DOHH2 (cell line): ENCODE results near the gene SNRNP35.

Experiments used
- H3F3A ChIP-seq: fragments of 200-600 bp; sonication (generic), shearing (Covaris generic); 2 replicates; pipeline ENCODE4 v1.6.0; 2016; ENCODE audit warnings: antibody characterized with exemption, mild to moderate bottlenecking; ENCODE audit not compliant: control insufficient read depth, insufficient read depth
- H3K27ac ChIP-seq: fragments of 200-600 bp; sonication (generic); 2 replicates; pipeline ENCODE4 v1.5.1; 2014; ENCODE audit warnings: low read depth, mild to moderate bottlenecking, low read length, moderate library complexity
- H3K27me3 ChIP-seq: fragments of 200-600 bp; sonication (generic); 2 replicates; pipeline ENCODE4 v1.6.1; 2014; ENCODE audit warnings: mild to moderate bottlenecking, low read length, mixed read lengths; ENCODE audit not compliant: control insufficient read depth
- H3K36me3 ChIP-seq: fragments of 200-600 bp; sonication (generic); 2 replicates; pipeline ENCODE4 v1.6.1; 2014; ENCODE audit warnings: mild to moderate bottlenecking, low read length, moderate library complexity, mixed read lengths; ENCODE audit not compliant: control insufficient read depth
- H3K4me1 ChIP-seq: fragments of 200-600 bp; sonication (generic); 2 replicates; pipeline ENCODE4 v1.6.1; 2014; ENCODE audit warnings: mild to moderate bottlenecking, low read length, mixed read lengths; ENCODE audit not compliant: control insufficient read depth
- H3K4me2 ChIP-seq: fragments of 200-600 bp; sonication (generic); 2 replicates; pipeline ENCODE4 v1.6.0; 2014; ENCODE audit warnings: mild to moderate bottlenecking, low read length, moderate library complexity
- H3K4me3 ChIP-seq: fragments of 200-600 bp; sonication (generic); 2 replicates; pipeline ENCODE4 v1.5.1; 2014; ENCODE audit warnings: mild to moderate bottlenecking, low read length, mixed read lengths
- H3K79me2 ChIP-seq: fragments of 200-600 bp; sonication (generic); 2 replicates; pipeline ENCODE4 v1.6.1; 2014; ENCODE audit warnings: mild to moderate bottlenecking, low read length, mixed read lengths; ENCODE audit not compliant: control insufficient read depth
- H3K9me2 ChIP-seq: fragments of 200-600 bp; sonication (generic); replicated peaks from 2 replicates; pipeline ENCODE4 v1.6.1; 2014; ENCODE audit warnings: mild to moderate bottlenecking, low read length, mixed read lengths; ENCODE audit not compliant: control insufficient read depth
- H3K9me3 ChIP-seq: fragments of 200-600 bp; sonication (generic); 2 replicates; pipeline ENCODE4 v1.6.1; 2014; ENCODE audit warnings: antibody characterized with exemption, low read length, mixed read lengths; ENCODE audit not compliant: control insufficient read depth, insufficient read depth
- H4K20me1 ChIP-seq: fragments of 200-600 bp; sonication (generic); 2 replicates; pipeline ENCODE4 v1.6.0; 2014; ENCODE audit warnings: low read depth, mild to moderate bottlenecking, antibody characterized with exemption, low read length, moderate library complexity; ENCODE audit not compliant: control insufficient read depth, insufficient read depth
- CTCF ChIP-seq: fragments of 200-600 bp; sonication (generic); IDR thresholded peaks from one replicate; pipeline ENCODE4 v1.5.1; 2014; ENCODE audit warnings: antibody characterized with exemption, mild to moderate bottlenecking, low read depth, low read length; ENCODE audit not compliant: poor library complexity, severe bottlenecking
- EZH2phosphoT487 ChIP-seq: fragments of 200-600 bp; sonication (generic); IDR thresholded peaks from 2 replicates; pipeline ENCODE4 v1.6.1; 2017; ENCODE audit warnings: borderline replicate concordance, mild to moderate bottlenecking, antibody characterized with exemption, low read length, moderate library complexity, mixed read lengths

SNRNP35 gene

GRCh38 chr12:123465084-123465483 is 7.1 kb downstream of the SNRNP35 start:
- Histone ChIP-seq H4K20me1 (no peaks in the 10 kb centered on the region), H3K4me3 (no peak overlapping the region), H3K4me2 (no peak overlapping the region), H3K79me2 (peaks cover 57% of the 10 kb centered on the region), H3K36me3 (peaks cover 22% of the 10 kb centered on the region), H3F3A (0 out of 2 replicates have a peak, but pooled peaks cover 3% of the 10 kb centered on the region), H3K27me3 (no peaks in the 10 kb centered on the region), H3K9me3 (no peaks in the 10 kb centered on the region), H3K4me1 (peaks cover 10% of the 10 kb centered on the region), H3K9me2 (no peaks in the 10 kb centered on the region), H3K27ac (no peak overlapping the region)
- no peak for TF ChIP-seq EZH2phosphoT487
- TF ChIP-seq CTCF: no peak

GRCh38 chr12:123468786-123469185 is 10.8 kb downstream of the SNRNP35 start:
- TF ChIP-seq CTCF (peak; percentile 57), EZH2phosphoT487 (no peak)
- Histone ChIP-seq H3K36me3 (peaks cover 22% of the 10 kb centered on the region), H3K9me3 (no peaks in the 10 kb centered on the region), H3K9me2 (no peaks in the 10 kb centered on the region), H3K4me3 (no peak overlapping the region), H4K20me1 (no peaks in the 10 kb centered on the region), H3K27me3 (no peaks in the 10 kb centered on the region), H3K4me1 (peaks cover 8% of the 10 kb centered on the region), H3K27ac (no peak overlapping the region), H3K4me2 (peak overlapping the region; percentile 20; the same call in 1 of the 2 replicates), H3K79me2 (peaks cover 24% of the 10 kb centered on the region), H3F3A (0 out of 2 replicates have a peak, but pooled peaks cover 3% of the 10 kb centered on the region)

GRCh38 chr12:123469978-123470377 is 12.0 kb downstream of the SNRNP35 start:
- Histone ChIP-seq H3K4me3 (no peak overlapping the region), H3K9me3 (no peaks in the 10 kb centered on the region), H3K4me2 (no peak overlapping the region), H3K79me2 (peaks cover 15% of the 10 kb centered on the region), H3K36me3 (peaks cover 17% of the 10 kb centered on the region), H3K9me2 (no peaks in the 10 kb centered on the region), H3F3A (0 out of 2 replicates have a peak, but pooled peaks cover 3% of the 10 kb centered on the region), H4K20me1 (no peaks in the 10 kb centered on the region), H3K27me3 (no peaks in the 10 kb centered on the region), H3K27ac (no peak overlapping the region), H3K4me1 (peaks cover 15% of the 10 kb centered on the region)
- no peak for TF ChIP-seq EZH2phosphoT487
- TF ChIP-seq CTCF: no peak
